ENCODE data around the gene MTMR10.

Gene MTMR10

GRCh38 chr15:31013863-31014607, 22.6 kb upstream of the MTMR10 start:
- DNase-seq: no peak

GRCh38 chr15:31012455-31012854, 21.0 kb upstream of the MTMR10 start:
- DNase-seq: no peak

GRCh38 chr15:31010036-31010435, 18.6 kb upstream of the MTMR10 start:
- DNase-seq: no peak

GRCh38 chr15:31005660-31006059, 14.2 kb upstream of the MTMR10 start:
- DNase-seq: no peak

- peak; percentile 37 for DNase-seq
These were observed 12.8 kb upstream of the MTMR10 start for GRCh38 chr15:31004220-31004733.

- no peak for DNase-seq
These were observed 10.3 kb upstream of the MTMR10 start for GRCh38 chr15:31001702-31002101.

GRCh38 chr15:30999729-31000128, 8.3 kb upstream of the MTMR10 start:
- no peak for DNase-seq

- DNase-seq: no peak
These were observed 5.8 kb upstream of the MTMR10 start for GRCh38 chr15:30997270-30997669.

- no peak for DNase-seq
These were observed 929 bp upstream of the MTMR10 start for GRCh38 chr15:30992249-30992864.

GRCh38 chr15:30990446-30991254, 778 bp downstream of the MTMR10 start:
- DNase-seq: no peak

GRCh38 chr15:30990036-30990435, 1.4 kb downstream of the MTMR10 start:
- no peak for DNase-seq

GRCh38 chr15:30985081-30985531, 6.3 kb downstream of the MTMR10 start:
- no peak for DNase-seq

- no peak for DNase-seq
These were observed 6.9 kb downstream of the MTMR10 start for GRCh38 chr15:30984542-30984941.

- DNase-seq: no peak
These were observed 7.3 kb downstream of the MTMR10 start for GRCh38 chr15:30984118-30984517.

GRCh38 chr15:30979457-30979856, 12.0 kb downstream of the MTMR10 start:
- no peak for DNase-seq

- DNase-seq: no peak
These were observed 13.1 kb downstream of the MTMR10 start for GRCh38 chr15:30978328-30978727.

GRCh38 chr15:30974112-30974511, 17.3 kb downstream of the MTMR10 start:
- DNase-seq: no peak

GRCh38 chr15:30973379-30973778, 18.0 kb downstream of the MTMR10 start:
- no peak for DNase-seq

GRCh38 chr15:30969724-30970123, 21.7 kb downstream of the MTMR10 start:
- no peak for DNase-seq

GRCh38 chr15:30963681-30964080, 27.7 kb downstream of the MTMR10 start:
- no peak for DNase-seq

GRCh38 chr15:30962659-30963058, 28.8 kb downstream of the MTMR10 start:
- no peak for DNase-seq

GRCh38 chr15:30962079-30962478, 29.3 kb downstream of the MTMR10 start:
- peak; percentile 21 for DNase-seq

GRCh38 chr15:30958219-30958618, 33.2 kb downstream of the MTMR10 start:
- no peak for DNase-seq

All from right hindlimb (tissue), 1 donor.